HEK293 (cell line): ENCODE results near the gene OPCML.

Experiments used
- CTCF ChIA-PET: fragments of 350-600 bp; formaldehyde crosslinking; extraction: SDS; loops from one replicate; lab custom pipeline; 2021; ENCODE audit warnings: antibody characterized with exemption; lab: Yijun Ruan, JAX
- POLR2A ChIA-PET: fragments of 300-600 bp; formaldehyde crosslinking; extraction: SDS; loops from one replicate; lab custom pipeline; 2020; ENCODE audit warnings: antibody characterized with exemption, inconsistent platforms; lab: Yijun Ruan, JAX
- H3K27ac ChIP-seq: fragments of 200-500 bp; sonication (Bioruptor generic); 2 replicates; pipeline ENCODE4 v1.5.1; 2014; ENCODE audit warnings: low read depth, low read length, control low read depth, inconsistent platforms; ENCODE audit errors: extremely low read depth
- H3K36me3 ChIP-seq, 2 experiments: fragments of 200-500 bp in 1 of 2; sonication (Bioruptor generic) in 1 of 2; 1 replicate in 1 of 2; 2 replicates in 1 of 2; pipeline ENCODE4 v1.5.1; 2014 to 2017; ENCODE audit warnings: inconsistent platforms in 2 of 2, low read length in 2 of 2; ENCODE audit not compliant: control insufficient read depth in 2 of 2, insufficient read depth in 1 of 2
- H3K4me1 ChIP-seq: fragments of 200-500 bp; sonication (Bioruptor generic); 2 replicates; pipeline ENCODE4 v1.5.1; 2014; ENCODE audit warnings: mild to moderate bottlenecking, low read length, inconsistent platforms; ENCODE audit not compliant: control insufficient read depth, insufficient read depth
- H3K4me3 ChIP-seq: 2 replicates; pipeline ENCODE4 v1.5.1; 2011; ENCODE audit warnings: low read depth, mild to moderate bottlenecking, control low read depth, low read length, moderate library complexity
- H3K9me3 ChIP-seq: fragments of 200-500 bp; sonication (Bioruptor generic); 2 replicates; pipeline ENCODE4 v1.5.1; 2014; ENCODE audit warnings: low read depth, low read length, inconsistent platforms; ENCODE audit not compliant: control insufficient read depth, insufficient read depth
- ATF2 ChIP-seq: fragments of 450-650 bp; formaldehyde crosslinking; IDR thresholded peaks from 2 replicates; pipeline ENCODE4 v1.5.1; 2016; ENCODE audit warnings: missing biosample characterization, missing genetic modification characterization, low read depth
- BCL6B ChIP-seq: fragments of 450-650 bp; formaldehyde crosslinking; IDR thresholded peaks from 2 replicates; pipeline ENCODE4 v1.5.1; 2017; ENCODE audit warnings: missing biosample characterization, missing genetic modification characterization
- GLIS1 ChIP-seq: fragments of 450-650 bp; formaldehyde crosslinking; IDR thresholded peaks from 2 replicates; pipeline ENCODE4 v1.5.1; 2016; ENCODE audit warnings: missing biosample characterization, missing genetic modification characterization
- KLF1 ChIP-seq: fragments of 450-650 bp; formaldehyde crosslinking; IDR thresholded peaks from 2 replicates; pipeline ENCODE4 v1.5.1; 2016; ENCODE audit warnings: missing biosample characterization, missing genetic modification characterization
- KLF17 ChIP-seq: fragments of 450-650 bp; formaldehyde crosslinking; IDR thresholded peaks from 2 replicates; pipeline ENCODE4 v1.5.1; 2016; ENCODE audit warnings: missing biosample characterization, missing genetic modification characterization
- KLF7 ChIP-seq: fragments of 450-650 bp; formaldehyde crosslinking; IDR thresholded peaks from 2 replicates; pipeline ENCODE4 v1.5.1; 2016; ENCODE audit warnings: missing biosample characterization, missing genetic modification characterization, borderline replicate concordance
- KLF8 ChIP-seq: fragments of 450-650 bp; formaldehyde crosslinking; IDR thresholded peaks from 2 replicates; pipeline ENCODE4 v1.5.1; 2016; ENCODE audit warnings: missing biosample characterization, missing genetic modification characterization
- KLF9 ChIP-seq: fragments of 450-650 bp; formaldehyde crosslinking; IDR thresholded peaks from 2 replicates; pipeline ENCODE4 v1.5.1; 2016; ENCODE audit warnings: missing biosample characterization, missing genetic modification characterization, low read depth
- MYNN ChIP-seq: fragments of 450-650 bp; formaldehyde crosslinking; IDR thresholded peaks from 2 replicates; pipeline ENCODE4 v1.5.1; 2016; ENCODE audit warnings: missing biosample characterization, missing genetic modification characterization, borderline replicate concordance
- SETDB1 ChIP-seq: IDR thresholded peaks from one replicate; pipeline ENCODE4 v1.6.1; 2017; ENCODE audit warnings: mild to moderate bottlenecking, low read length, moderate library complexity, mixed read lengths; ENCODE audit not compliant: insufficient read length
- SP7 ChIP-seq: fragments of 450-650 bp; formaldehyde crosslinking; IDR thresholded peaks from 2 replicates; pipeline ENCODE4 v1.5.1; 2016; ENCODE audit warnings: missing biosample characterization, missing genetic modification characterization
- ZNF175 ChIP-seq: fragments of 450-650 bp; formaldehyde crosslinking; IDR thresholded peaks from 2 replicates; pipeline ENCODE4 v1.5.1; 2016; ENCODE audit warnings: missing biosample characterization, missing genetic modification characterization
- ZNF19 ChIP-seq: fragments of 450-650 bp; formaldehyde crosslinking; IDR thresholded peaks from 2 replicates; pipeline ENCODE4; 2016; ENCODE audit warnings: missing biosample characterization, missing genetic modification characterization, low read depth
- ZNF280C ChIP-seq: fragments of 450-650 bp; formaldehyde crosslinking; IDR thresholded peaks from 2 replicates; pipeline ENCODE4 v1.5.1; 2016; ENCODE audit warnings: missing biosample characterization, missing genetic modification characterization
- ZNF324 ChIP-seq: fragments of 450-650 bp; formaldehyde crosslinking; IDR thresholded peaks from 2 replicates; pipeline ENCODE4 v1.5.1; 2016; ENCODE audit warnings: missing biosample characterization, missing genetic modification characterization
- ZNF449 ChIP-seq: fragments of 450-650 bp; formaldehyde crosslinking; IDR thresholded peaks from 2 replicates; pipeline ENCODE4 v1.5.1; 2017; ENCODE audit warnings: missing biosample characterization, mild to moderate bottlenecking, missing genetic modification characterization, moderate library complexity
- ZNF654 ChIP-seq: fragments of 450-650 bp; formaldehyde crosslinking; IDR thresholded peaks from 2 replicates; pipeline ENCODE4 v1.5.1; 2016; ENCODE audit warnings: low read depth, missing biosample characterization, missing genetic modification characterization
- ZNF704 ChIP-seq: fragments of 450-650 bp; formaldehyde crosslinking; IDR thresholded peaks from 2 replicates; pipeline ENCODE4 v1.5.1; 2016; ENCODE audit warnings: missing biosample characterization, missing genetic modification characterization
- ZNF768 ChIP-seq: fragments of 450-650 bp; formaldehyde crosslinking; IDR thresholded peaks from 2 replicates; pipeline ENCODE4 v1.5.1; 2018; ENCODE audit warnings: missing biosample characterization, mild to moderate bottlenecking, missing genetic modification characterization
- ZNF791 ChIP-seq: fragments of 450-650 bp; formaldehyde crosslinking; IDR thresholded peaks from 2 replicates; pipeline ENCODE4 v1.5.1; 2016; ENCODE audit warnings: missing biosample characterization, missing genetic modification characterization

The OPCML gene

GRCh38 chr11:132447761-132448160, 1084.5 kb downstream of the OPCML start:
- TF ChIP-seq KLF7 (tag by site-specific recombination) (no peak), ZNF768 (no peak), ZNF19 (tag by site-specific recombination) (no peak), ZNF280C (tag by site-specific recombination) (no peak), KLF9 (tag by site-specific recombination) (no peak), ZNF175 (tag by site-specific recombination) (no peak), ZNF449 (tag by site-specific recombination) (no peak), MYNN (tag by site-specific recombination) (no peak), ATF2 (no peak)
- H3K9me3 ChIP-seq: no peaks in the 10 kb centered on the region
- ChIA-PET POLR2A (no interaction called here), CTCF (interaction anchor here (0.7 kb wide), 1 partner anchor 683 kb away, joined by 3 read pairs; no protein-coding TSS in a partner anchor)
- no peaks in the 10 kb centered on the region for H3K36me3 ChIP-seq
- no peaks in the 10 kb centered on the region for H3K4me1 ChIP-seq
- no peak overlapping the region for H3K4me3 ChIP-seq
- H3K27ac ChIP-seq: no peak overlapping the region

GRCh38 chr11:132445859-132446291, 1086.4 kb downstream of the OPCML start:
- H3K4me3 ChIP-seq: no peak overlapping the region
- CTCF ChIA-PET: interaction anchor here (1.0 kb wide), 1 partner anchor 10 kb away, joined by 3 read pairs; no protein-coding TSS in a partner anchor
- no peaks in the 10 kb centered on the region for H3K36me3 ChIP-seq
- H3K9me3 ChIP-seq: no peaks in the 10 kb centered on the region
- POLR2A ChIA-PET: interaction anchor here (0.8 kb wide), 1 partner anchor 268 kb away, joined by 5 read pairs; no protein-coding TSS in a partner anchor
- TF ChIP-seq ZNF704 (tag by site-specific recombination): no peak
- TF ChIP-seq ZNF791 (tag by site-specific recombination): no peak
- no peak for TF ChIP-seq SETDB1
- TF ChIP-seq ZNF324: no peak
- no peaks in the 10 kb centered on the region for H3K4me1 ChIP-seq
- H3K27ac ChIP-seq: no peak overlapping the region

- no peak overlapping the region for H3K4me3 ChIP-seq
- no peaks in the 10 kb centered on the region for H3K9me3 ChIP-seq
- TF ChIP-seq KLF1 (tag by site-specific recombination) (no peak), GLIS1 (tag by site-specific recombination) (no peak), ZNF654 (no peak), KLF8 (tag by site-specific recombination) (no peak), KLF17 (tag by site-specific recombination) (no peak), SP7 (tag by site-specific recombination) (no peak), BCL6B (no peak)
- TF ChIP-seq, all 188 proteins: peak for 0
- CTCF ChIA-PET: interaction anchor here (0.6 kb wide), 2 partner anchors 331 to 1069 kb away, joined by 4 read pairs; no protein-coding TSS in a partner anchor
- POLR2A ChIA-PET: no interaction called here
- no peaks in the 10 kb centered on the region for H3K36me3 ChIP-seq
- H3K4me1 ChIP-seq: no peaks in the 10 kb centered on the region
- no peak overlapping the region for H3K27ac ChIP-seq
Measured at GRCh38 chr11:132444911-132445310, 1087.4 kb downstream of the OPCML start.
